Measurements from ENCODE around the gene MAN1A1.

GRCh38 chr6:119259027-119259426, 90.5 kb downstream of the MAN1A1 start:
- TF ChIP-seq CTCF (IDR thresholded peaks at IDR 0.05) (no peak), POLR2A (IDR thresholded peaks at IDR 0.05) (no peak)

Data from thyroid gland (tissue), 4 donors.